ENCODE measurements around the gene ACOT9.

DNA sequence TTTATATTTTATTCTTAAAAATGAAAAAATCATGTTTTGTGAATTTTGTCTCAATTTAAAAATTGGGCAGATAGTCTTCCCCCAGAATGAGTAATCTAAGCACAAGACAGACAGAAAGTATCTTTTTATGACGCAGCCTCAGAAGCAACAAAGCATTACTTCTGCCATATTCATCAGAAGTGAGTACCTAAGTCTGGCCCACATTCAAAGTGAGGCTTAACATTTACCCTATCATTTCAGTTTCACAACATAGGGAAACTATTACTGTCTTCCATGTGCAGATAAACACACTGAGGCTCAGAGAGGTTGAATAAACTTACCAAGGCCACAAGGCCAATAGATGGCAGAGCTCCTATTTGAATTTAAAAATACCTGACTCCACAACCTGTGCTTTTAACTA lies 80.2 kb downstream of the ACOT9 start:
- TF ChIP-seq, protein P1, sequence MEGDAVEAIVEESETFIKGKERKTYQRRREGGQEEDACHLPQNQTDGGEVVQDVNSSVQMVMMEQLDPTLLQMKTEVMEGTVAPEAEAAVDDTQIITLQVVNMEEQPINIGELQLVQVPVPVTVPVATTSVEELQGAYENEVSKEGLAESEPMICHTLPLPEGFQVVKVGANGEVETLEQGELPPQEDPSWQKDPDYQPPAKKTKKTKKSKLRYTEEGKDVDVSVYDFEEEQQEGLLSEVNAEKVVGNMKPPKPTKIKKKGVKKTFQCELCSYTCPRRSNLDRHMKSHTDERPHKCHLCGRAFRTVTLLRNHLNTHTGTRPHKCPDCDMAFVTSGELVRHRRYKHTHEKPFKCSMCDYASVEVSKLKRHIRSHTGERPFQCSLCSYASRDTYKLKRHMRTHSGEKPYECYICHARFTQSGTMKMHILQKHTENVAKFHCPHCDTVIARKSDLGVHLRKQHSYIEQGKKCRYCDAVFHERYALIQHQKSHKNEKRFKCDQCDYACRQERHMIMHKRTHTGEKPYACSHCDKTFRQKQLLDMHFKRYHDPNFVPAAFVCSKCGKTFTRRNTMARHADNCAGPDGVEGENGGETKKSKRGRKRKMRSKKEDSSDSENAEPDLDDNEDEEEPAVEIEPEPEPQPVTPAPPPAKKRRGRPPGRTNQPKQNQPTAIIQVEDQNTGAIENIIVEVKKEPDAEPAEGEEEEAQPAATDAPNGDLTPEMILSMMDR (IDR thresholded peaks at IDR 0.05), result no peak
- no peak for TF ChIP-seq EZH2 (IDR thresholded peaks at IDR 0.05)
- TF ChIP-seq EZH2phosphoT487 (IDR thresholded peaks at IDR 0.05), result no peak
